GM12878 (cell line): ENCODE measurements around the gene TMEM163. TPM values are rescaled to one million over a fixed set of nuclear protein-coding genes. Genes with fewer than 3 reads are reported as not detected.

Experiments used
- ATAC-seq: fragments of 200-7000 bp; cut with Tn5 transposase; 3 replicates; pipeline ENCODE4 v1.9.1; 2020; ENCODE audit warnings: mild to moderate bottlenecking, moderate library complexity
- BruUV-seq: library from RNA; stranded (reverse); fragments of 400-500 nt; replicated peaks from 2 replicates; lab custom pipeline; 2021; lab: Mats Ljungman, UMichigan
- CTCF ChIA-PET: fragments of 300-600 bp; sonication (Branson Sonifier 250); formaldehyde crosslinking; extraction: SDS; loops from one replicate; lab custom pipeline; 2021; ENCODE audit warnings: inconsistent platforms; lab: Yijun Ruan, JAX
- POLR2A ChIA-PET: fragments of 350-600 bp; formaldehyde crosslinking; extraction: SDS; loops from one replicate; lab custom pipeline; 2021; ENCODE audit warnings: inconsistent platforms; lab: Charles Lee
- RAD21 ChIA-PET: fragments of 300-600 bp; sonication (Branson Sonifier 250); formaldehyde crosslinking; loops from one replicate; lab custom pipeline; 2023; ENCODE audit warnings: antibody characterized with exemption; ENCODE audit not compliant: unreplicated experiment; lab: Charles Lee
- SMC1A ChIA-PET: fragments of 300-600 bp; sonication (Branson Sonifier 250); formaldehyde crosslinking; loops from one replicate; lab custom pipeline; 2023; ENCODE audit not compliant: unreplicated experiment, uncharacterized antibody; lab: Charles Lee
- DNase-seq: peaks from one replicate; pipeline ENCODE4 v3.0.0-alpha.2; 2011; ENCODE audit warnings: low read depth, low spot score
- FAIRE-seq: peaks from 3 replicates; lab custom pipeline; 2011; peaks lifted over from hg19 to GRCh38; lab: Jason Lieb, UNC
- H2AFZ ChIP-seq: 2 replicates; pipeline ENCODE4 v1.6.0; 2011; ENCODE audit warnings: low read depth, low read length, control low read depth; ENCODE audit not compliant: control insufficient read depth
- H3K27ac ChIP-seq: 2 replicates; pipeline ENCODE4 v1.5.1; 2011; ENCODE audit warnings: control low read depth; ENCODE audit not compliant: control insufficient read depth, insufficient read depth
- H3K27me3 ChIP-seq, 2 experiments: replicated peaks in 1 of 2; 2 replicates each; pipeline versions ENCODE4 v1.6.0 to v1.6.1; 2011; ENCODE audit warnings: low read length in 1 of 2; ENCODE audit not compliant: control insufficient read depth in 2 of 2, insufficient read depth in 2 of 2
- H3K36me3 ChIP-seq, 2 experiments: 2 replicates each; pipeline ENCODE4 v1.5.1; 2011; ENCODE audit warnings: low read length in 1 of 2; ENCODE audit not compliant: control insufficient read depth in 2 of 2, insufficient read depth in 2 of 2
- H3K4me1 ChIP-seq: 2 replicates; pipeline ENCODE4 v1.6.1; 2011; ENCODE audit warnings: mild to moderate bottlenecking, low read length, moderate library complexity, mixed read lengths; ENCODE audit not compliant: control insufficient read depth, insufficient read depth
- H3K4me2 ChIP-seq: 2 replicates; pipeline ENCODE4 v1.6.0; 2011; ENCODE audit warnings: control low read depth; ENCODE audit not compliant: control insufficient read depth, insufficient read depth
- H3K4me3 ChIP-seq: fragments of 200-600 bp; sonication (generic); 2 replicates; pipeline ENCODE4 v1.5.1; 2016
- H3K79me2 ChIP-seq: 2 replicates; pipeline ENCODE4 v1.6.0; 2011; ENCODE audit warnings: low read length; ENCODE audit not compliant: control insufficient read depth, insufficient read depth
- H3K9ac ChIP-seq: 2 replicates; pipeline ENCODE4 v1.8.0; 2011; ENCODE audit warnings: low read length, control low read depth, mixed read lengths; ENCODE audit not compliant: control insufficient read depth, insufficient read depth
- H3K9me3 ChIP-seq: replicated peaks from 3 replicates; pipeline ENCODE4 v1.5.1; 2011; ENCODE audit warnings: mild to moderate bottlenecking, low read length; ENCODE audit not compliant: control insufficient read depth, insufficient read depth
- H4K20me1 ChIP-seq: 2 replicates; pipeline ENCODE4 v1.6.0; 2011; ENCODE audit not compliant: control insufficient read depth, insufficient read depth
- ATF7 ChIP-seq: fragments of 450-650 bp; IDR thresholded peaks from 2 replicates; pipeline ENCODE4 v1.6.1; 2016; ENCODE audit warnings: low read depth, mild to moderate bottlenecking
- BHLHE40 ChIP-seq, 2 experiments: fragments of 450-650 bp in 1 of 2; IDR thresholded peaks; 2 replicates each; pipeline ENCODE4 v1.6.1; 2011 to 2017; ENCODE audit warnings: low read depth in 2 of 2, borderline replicate concordance in 1 of 2, improper control_type of control experiment in 1 of 2, low read length in 1 of 2, mild to moderate bottlenecking in 1 of 2
- EZH2 ChIP-seq: IDR thresholded peaks from 2 replicates; pipeline ENCODE4 v1.6.1; 2012; ENCODE audit warnings: low read depth, mild to moderate bottlenecking, control low read depth, inconsistent platforms, low read length, borderline replicate concordance; ENCODE audit not compliant: control insufficient read depth
- HCFC1 ChIP-seq: fragments of 150-350 bp; IDR thresholded peaks from 2 replicates; pipeline ENCODE4 v1.6.1; 2014; ENCODE audit warnings: low read length
- MYB ChIP-seq: fragments of 150-350 bp; IDR thresholded peaks from 2 replicates; pipeline ENCODE4 v1.6.1; 2014; ENCODE audit warnings: mild to moderate bottlenecking, low read depth, low read length, borderline replicate concordance
- NR2C2 ChIP-seq: IDR thresholded peaks from 2 replicates; pipeline ENCODE4 v1.6.1; 2011; ENCODE audit warnings: borderline replicate concordance, low read depth; ENCODE audit not compliant: control insufficient read depth, insufficient read length
- PBX3 ChIP-seq: IDR thresholded peaks from 2 replicates; pipeline ENCODE4 v1.6.1; 2011; ENCODE audit warnings: mild to moderate bottlenecking, low read depth, low read length, moderate library complexity; ENCODE audit not compliant: insufficient replicate concordance
- RFX5 ChIP-seq: IDR thresholded peaks from 2 replicates; pipeline ENCODE4 v1.6.1; 2011; ENCODE audit warnings: low read depth, low read length, improper control_type of control experiment
- SKIL ChIP-seq: fragments of 450-650 bp; IDR thresholded peaks from 2 replicates; pipeline ENCODE4 v1.6.1; 2017; ENCODE audit warnings: mild to moderate bottlenecking, low read depth, inconsistent platforms; ENCODE audit not compliant: poor library complexity, severe bottlenecking
- SMARCA5 ChIP-seq: fragments of 450-650 bp; IDR thresholded peaks from 2 replicates; pipeline ENCODE4 v1.6.1; 2017; ENCODE audit warnings: mild to moderate bottlenecking
- SMC3 ChIP-seq: IDR thresholded peaks from 2 replicates; pipeline ENCODE4 v1.6.1; 2011; ENCODE audit warnings: low read length, improper control_type of control experiment, borderline replicate concordance
- TCF12 ChIP-seq: IDR thresholded peaks from 2 replicates; pipeline ENCODE4 v1.6.1; 2011; ENCODE audit warnings: low read depth, mild to moderate bottlenecking, low read length
- WGBS: methylation state at CpG from one replicate; pipeline ENCODE4 v1.1.6; 2016; ENCODE audit warnings: low lambda C conversion rate; ENCODE audit not compliant: insufficient replicate concordance, insufficient coverage; ENCODE audit errors: missing lambda C conversion rate; 5-methylcytosine and 5-hydroxymethylcytosine counted together
- in situ Hi-C: fragments of 300-500 bp; cut with MboI; formaldehyde crosslinking; loops from 9 replicates; pipeline ENCODE4 v1.14.3; 2018; ENCODE audit warnings: mixed read lengths
- intact Hi-C: fragments of 100-400 bp; cut with micrococcal nuclease; formaldehyde crosslinking; loops from one replicate; pipeline ENCODE4 v1.14.2; 2022; ENCODE audit not compliant: unreplicated experiment
- polyA plus RNA-seq, 11 experiments: library from polyadenylated mRNA; depleted of rRNA in 4 of 11; unstranded in 6 of 11; stranded (reverse) in 5 of 11; fragments of >200 nt; fragmentation: Nextera tagmentation in 4 of 11; fragmentation: Illumina TruSeq in 1 of 11; extraction: Ambion mirVana in 4 of 11; extraction: Trizol in 1 of 11; gene quantifications; 1 replicate in 1 of 11; 2 replicates in 10 of 11; pipeline versions ENCODE4 v1.2.1 to v1.2.3, GENCODE V29; 2011 to 2016; ENCODE audit warnings: inconsistent platforms in 2 of 11, missing spikeins in 2 of 11, low read depth in 1 of 11
- total RNA-seq, 4 experiments: library from RNA; depleted of rRNA in 3 of 4; stranded (reverse); fragments of >200 nt in 3 of 4; fragmentation: Illumina TruSeq in 1 of 4; extraction: Trizol in 1 of 4; gene quantifications; 2 replicates each; pipeline versions ENCODE4 v1.2.1 to v1.2.3, GENCODE V29; 2013 to 2021

TMEM163 gene
- total and polyA plus RNA-seq, 10 of the 15 experiments (the other 5 are each of a cell fraction or from before 2014, with no cell fraction given): 0.05 to 0.11 (median 0.07) TPM; not detected in 4

DNA sequence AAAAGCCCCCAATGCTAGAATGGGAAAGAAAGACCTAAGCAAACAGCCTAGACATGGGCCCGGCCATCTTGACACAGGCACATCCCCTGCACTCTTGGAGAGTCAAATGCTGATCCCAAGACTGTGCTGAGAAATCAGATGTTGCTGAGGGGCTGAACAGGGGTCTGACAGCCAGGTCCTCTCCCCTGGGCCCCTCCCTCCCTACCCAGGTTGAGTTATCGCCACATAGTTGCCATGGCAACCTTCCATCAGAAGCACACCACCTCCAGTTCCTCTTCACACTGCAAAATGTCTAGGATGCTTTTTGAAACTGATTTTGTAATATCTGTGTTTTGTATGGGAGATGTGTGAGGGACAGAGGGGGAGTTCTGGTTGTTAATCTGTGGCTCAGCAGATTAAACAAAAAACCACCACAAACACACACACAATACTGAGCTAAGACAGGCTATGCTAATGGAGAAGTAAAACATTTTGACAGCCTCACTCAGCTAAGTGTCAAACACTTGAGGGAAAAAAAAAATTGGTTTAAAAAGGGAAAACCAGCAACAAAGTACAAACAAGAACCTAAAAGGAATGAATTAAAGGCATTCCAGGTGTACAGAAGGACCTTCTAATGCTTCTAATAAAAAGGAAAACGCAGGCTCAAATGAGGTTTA is 88.2 kb downstream of the TMEM163 start:
- FAIRE-seq: no peak
- BruUV-seq: no TSS peak
- TF ChIP-seq HCFC1 (no peak), ATF7 (no peak), NR2C2 (no peak), SMARCA5 (no peak), BHLHE40 (IDR thresholded peaks at IDR 0.05; ENCODE audit: borderline replicate concordance in 1 of 2, low read depth in 2 of 2, low read length in 1 of 2) (no peak), SKIL (no peak), MYB (no peak), EZH2 (no peak), PBX3 (no peak), TCF12 (no peak), RFX5 (no peak), SMC3 (no peak)

More for the DNA sequence above, 88.2 kb downstream of the TMEM163 start:
- Histone ChIP-seq H3K27ac (no peak overlapping the region), H3K36me3 (no peaks in the 10 kb centered on the region), H3K79me2 (no peaks in the 10 kb centered on the region), H3K9me3 (peaks cover under 1% of the 10 kb centered on the region; the same call in 1 of the 3 replicates), H3K4me1 (no peaks in the 10 kb centered on the region), H3K27me3 (no peaks in the 10 kb centered on the region), H2AFZ (no peak overlapping the region), H3K9ac (no peak overlapping the region), H3K4me2 (no peak overlapping the region), H4K20me1 (no peaks in the 10 kb centered on the region), H3K4me3 (no peak overlapping the region)
- POLR2A ChIA-PET: no interaction called here
- CTCF ChIA-PET: interaction anchor here (0.7 kb wide), 2 partner anchors 458 to 1406 kb away, joined by 3 read pairs; no protein-coding TSS in a partner anchor
- in situ Hi-C loops (no loop called here), intact Hi-C loops (no loop called here)
- RAD21 ChIA-PET: no interaction called here
- DNase-seq: no peak
- ATAC-seq: no peak
- WGBS: 43% methylated on average over 2 of the region's 3 CpGs
- SMC1A ChIA-PET: no interaction called here
